Stimulated activated CD8-positive, alpha-beta memory T cell treated with anti-CD3 and anti-CD28 coated beads, Interleukin-15, amount 100 ng/mL, for 1 hour (primary cell): ENCODE measurements around the gene SS18L1.

Experiments
- DNase-seq: peaks from one replicate; pipeline ENCODE4 v3.0.0-alpha.2; 2020; ENCODE audit warnings: low read depth

Gene SS18L1

DNA sequence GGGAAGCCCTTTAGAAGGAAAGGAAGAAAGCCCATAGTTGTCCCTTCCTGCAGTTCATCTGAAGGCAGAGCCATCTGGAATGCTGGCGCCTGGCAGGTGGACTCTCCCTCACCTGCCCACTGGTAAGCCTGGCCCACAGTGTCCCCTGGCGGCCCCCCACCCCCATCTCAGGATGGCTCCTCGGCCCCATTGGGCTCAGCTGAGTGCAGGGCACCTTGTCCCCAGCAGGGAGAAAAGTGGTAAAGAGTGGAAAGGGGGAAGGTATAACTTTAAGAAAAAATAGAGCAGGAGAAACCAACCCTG lies 12.6 kb downstream of the SS18L1 start:
- DNase-seq, result no peak

DNA sequence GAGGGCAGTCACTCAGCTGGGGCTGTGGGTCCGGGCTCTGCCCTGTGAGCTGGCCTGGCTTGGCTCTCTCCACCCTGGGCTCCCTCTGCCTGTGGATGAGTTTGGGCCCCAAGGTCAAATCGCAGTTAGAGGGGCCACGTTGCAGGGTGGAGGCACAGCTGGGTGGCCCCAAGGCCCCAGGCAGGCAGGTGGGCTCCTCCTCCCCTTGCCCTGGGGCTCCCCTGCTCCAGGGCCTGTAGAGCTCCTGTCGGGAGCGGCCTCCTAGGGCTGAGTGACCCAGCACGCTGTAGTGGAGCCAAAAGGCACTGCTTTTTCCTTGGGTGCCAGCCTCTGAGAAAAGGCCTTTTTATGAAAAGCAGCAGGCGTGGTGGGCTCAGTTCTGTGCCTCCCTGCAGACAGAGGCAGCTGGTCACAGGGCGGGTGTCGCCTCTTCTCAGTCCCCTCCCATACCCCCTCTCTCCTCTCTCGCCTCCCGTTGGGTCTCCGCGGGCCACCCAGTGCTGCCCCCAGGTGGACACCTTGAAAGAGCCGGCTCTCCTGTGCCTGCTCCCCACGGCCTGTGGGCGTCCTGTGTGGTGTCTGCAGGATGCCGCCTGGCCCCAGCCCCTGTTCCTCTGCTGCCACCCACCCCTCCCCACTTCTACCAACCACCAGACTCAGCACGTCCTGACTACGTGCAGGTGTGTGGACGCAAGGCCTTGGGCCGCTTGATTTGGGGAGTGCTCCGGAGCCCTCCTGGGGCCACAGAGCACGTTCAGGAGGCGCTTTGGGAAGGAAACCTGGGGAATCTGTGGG lies 13.2 kb downstream of the SS18L1 start:
- peak; percentile 38 for DNase-seq

GRCh38 chr20:62157387-62158087 lies 14.0 kb downstream of the SS18L1 start:
- no peak for DNase-seq

DNA sequence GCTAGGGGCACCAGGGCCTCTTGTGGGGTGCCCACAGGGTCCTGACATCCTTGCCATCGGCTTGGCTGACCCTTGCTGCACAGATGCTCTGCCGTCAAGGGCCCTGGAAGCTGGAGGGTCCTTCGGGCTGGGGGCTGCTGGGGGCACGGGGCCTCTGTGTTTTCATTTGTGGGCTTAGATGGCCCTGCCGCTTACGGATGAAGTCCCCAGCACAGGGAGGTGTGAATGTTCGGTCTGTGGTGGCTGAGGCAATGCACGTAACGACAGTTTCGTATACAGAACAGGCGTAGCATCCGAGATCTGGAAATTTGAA lies 14.5 kb downstream of the SS18L1 start:
- DNase-seq, result no peak

GRCh38 chr20:62158541-62158940 lies 15.0 kb downstream of the SS18L1 start:
- no peak for DNase-seq

GRCh38 chr20:62159052-62159451 lies 15.5 kb downstream of the SS18L1 start:
- no peak for DNase-seq

DNA sequence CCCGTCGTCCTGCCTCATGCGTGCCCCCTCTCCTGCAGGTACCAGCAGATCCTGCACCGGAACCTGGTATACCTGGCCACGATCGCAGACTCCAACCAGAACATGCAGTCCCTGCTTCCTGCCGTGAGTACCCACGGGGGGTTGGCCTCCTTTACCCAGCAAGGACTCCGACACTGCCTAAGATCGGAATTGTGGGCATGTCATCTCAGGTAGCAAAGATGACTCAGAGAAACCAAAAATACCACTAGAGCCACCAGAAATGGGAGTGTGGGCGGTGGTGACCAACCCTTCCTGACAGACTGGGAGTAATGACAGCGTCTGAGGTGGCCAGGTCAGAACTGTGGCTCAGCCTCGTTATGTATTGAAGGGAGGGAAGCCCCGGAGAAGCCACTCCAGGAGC lies 16.3 kb downstream of the SS18L1 start:
- DNase-seq, result no peak

DNA sequence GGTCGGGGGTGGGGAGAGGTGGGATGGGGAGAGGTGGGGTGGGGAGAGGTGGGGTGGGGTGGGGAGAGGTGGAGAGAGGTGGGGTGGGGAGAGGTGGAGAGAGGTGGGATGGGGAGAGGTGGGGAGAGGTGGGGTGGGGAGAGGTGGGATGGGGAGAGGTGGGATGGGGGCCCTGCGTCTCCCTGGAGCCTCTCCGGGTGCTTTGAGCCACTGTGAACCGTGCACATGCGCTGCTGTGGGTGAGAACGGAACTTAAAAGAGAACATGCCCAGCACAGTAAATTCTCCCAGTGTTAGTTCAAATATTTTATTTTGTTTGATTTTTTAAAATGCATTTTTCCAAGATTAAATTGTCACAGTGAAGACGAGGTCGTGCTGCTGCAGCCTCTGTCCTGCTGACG lies 16.7 kb downstream of the SS18L1 start:
- no peak for DNase-seq

DNA sequence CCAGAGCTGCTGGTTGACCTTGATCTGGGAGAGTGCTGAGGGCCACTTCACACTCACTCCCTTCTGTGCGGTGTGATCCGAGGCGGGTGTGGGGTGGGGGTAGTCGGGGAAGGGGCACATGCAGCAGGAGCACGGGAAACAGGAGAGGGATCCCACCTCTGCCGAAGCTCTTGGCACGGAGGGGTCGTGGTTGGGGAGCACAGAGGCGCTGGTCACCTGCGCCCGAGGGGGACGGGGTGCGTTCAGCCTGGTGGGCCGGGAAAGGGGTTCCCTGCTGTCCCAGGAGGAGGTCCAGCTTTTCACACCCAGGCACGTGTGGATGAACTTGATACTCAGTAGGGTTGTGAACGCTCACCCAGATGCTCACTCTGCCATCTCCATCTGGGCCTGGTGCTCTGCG lies 17.3 kb downstream of the SS18L1 start:
- no peak for DNase-seq

DNA sequence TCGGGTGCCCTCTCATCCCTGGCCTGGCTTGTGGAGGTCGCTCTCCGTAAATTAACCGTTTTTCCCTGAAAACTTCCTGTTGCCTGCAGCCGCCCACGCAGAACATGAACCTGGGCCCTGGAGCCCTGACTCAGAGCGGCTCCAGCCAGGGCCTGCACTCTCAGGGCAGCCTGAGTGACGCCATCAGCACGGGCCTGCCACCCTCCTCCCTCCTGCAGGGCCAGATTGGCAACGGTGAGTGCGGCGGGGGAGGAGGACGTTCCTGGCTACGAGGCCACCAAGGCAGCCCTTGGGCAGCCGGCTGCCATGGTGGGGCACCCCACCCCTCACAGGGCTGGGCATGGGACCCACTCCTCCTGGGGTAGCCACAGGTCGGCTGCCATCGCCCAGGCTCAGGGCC lies 17.8 kb downstream of the SS18L1 start:
- no peak for DNase-seq

- DNase-seq, result no peak
These were observed 19.4 kb downstream of the SS18L1 start for GRCh38 chr20:62162765-62163484.

DNA sequence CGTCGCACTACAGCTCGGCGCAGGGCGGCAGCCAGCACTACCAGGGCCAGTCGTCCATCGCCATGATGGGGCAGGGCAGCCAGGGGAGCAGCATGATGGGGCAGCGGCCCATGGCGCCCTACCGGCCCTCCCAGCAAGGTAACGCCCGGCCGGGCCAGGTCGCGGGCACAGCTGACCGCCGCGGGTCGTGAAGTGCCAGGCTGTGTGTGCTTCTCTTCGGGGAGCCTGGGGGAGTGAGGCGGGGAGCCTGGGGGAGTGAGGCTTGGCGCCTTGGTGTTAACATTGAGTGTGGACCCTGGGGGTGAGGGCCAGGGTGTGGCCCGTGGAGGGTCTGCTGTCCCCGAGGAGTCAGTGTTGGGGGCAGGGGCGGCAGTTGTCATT lies 19.9 kb downstream of the SS18L1 start:
- DNase-seq, result no peak

- no peak for DNase-seq
These were observed 20.6 kb downstream of the SS18L1 start for GRCh38 chr20:62163986-62164762.

- no peak for DNase-seq
These were observed 21.6 kb downstream of the SS18L1 start for GRCh38 chr20:62164879-62165761.

DNA sequence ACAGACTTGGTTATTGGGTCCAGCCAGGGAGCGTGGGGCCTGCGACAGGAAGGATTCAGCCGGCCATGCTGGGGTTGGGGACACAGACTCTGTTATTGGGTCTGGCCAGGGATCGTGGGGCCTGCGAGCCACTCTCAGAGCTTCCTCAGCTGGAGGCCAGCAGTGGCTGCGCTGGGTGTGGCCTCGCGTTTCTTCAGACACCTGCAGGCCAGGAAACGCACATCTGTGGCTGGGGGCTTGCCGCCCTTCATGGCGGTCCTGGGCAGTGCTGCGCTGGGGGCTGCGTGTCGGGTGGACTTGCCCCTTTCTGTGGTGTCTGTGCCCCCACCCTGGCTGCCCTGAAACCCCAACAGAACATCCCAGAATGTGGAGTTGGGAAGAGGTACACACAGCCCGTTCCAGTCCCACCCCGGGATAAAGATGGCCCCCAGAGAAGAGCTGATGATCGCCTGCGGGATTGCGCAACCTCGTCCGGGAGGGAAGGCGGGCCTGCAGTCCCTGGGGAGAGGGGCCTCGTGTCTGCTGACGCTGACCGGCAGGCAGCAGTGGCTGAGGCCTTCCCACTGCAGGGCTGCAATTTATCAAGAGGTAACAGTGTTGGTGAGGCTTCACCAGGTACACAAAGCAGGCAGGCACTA lies 22.3 kb downstream of the SS18L1 start:
- no peak for DNase-seq

DNA sequence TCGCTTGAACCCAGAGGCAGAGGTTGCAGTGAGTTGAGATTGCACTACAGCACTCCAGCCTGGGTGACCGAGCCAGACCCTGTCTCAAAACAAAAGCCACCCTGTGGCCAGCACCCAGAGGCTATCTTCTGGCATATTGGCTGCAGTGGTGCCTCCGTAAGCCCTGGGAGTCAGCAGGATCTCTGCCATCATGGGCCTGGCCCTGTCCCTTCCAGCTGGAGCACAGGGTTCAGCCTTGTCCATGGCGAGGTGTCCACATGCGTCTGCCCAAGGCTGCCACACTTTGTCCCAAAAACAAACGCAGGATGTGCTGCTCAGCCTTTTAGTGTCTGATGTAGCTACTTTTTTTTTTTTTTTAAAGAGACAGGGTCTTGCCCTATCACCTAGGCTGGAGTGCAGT lies 23.9 kb downstream of the SS18L1 start:
- DNase-seq, result no peak

DNA sequence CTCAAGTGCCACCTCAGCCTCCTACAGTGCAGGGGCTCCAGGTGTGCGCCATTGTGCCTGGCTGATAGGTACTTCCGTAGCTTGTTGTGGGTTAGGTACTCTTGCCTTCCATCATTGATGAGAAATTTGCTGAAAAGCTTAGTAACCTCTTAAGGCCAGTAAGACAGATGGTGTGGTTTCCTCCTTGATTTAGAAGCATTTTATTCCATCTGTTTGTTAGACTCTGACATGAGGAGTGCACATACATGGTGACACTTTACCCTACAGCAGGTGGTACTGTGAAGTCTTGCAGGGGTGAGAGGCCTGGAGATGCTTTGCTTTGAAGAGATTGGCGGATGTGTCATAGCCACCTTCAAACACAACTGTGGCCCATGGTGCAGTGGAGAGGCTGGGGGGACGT lies 24.5 kb downstream of the SS18L1 start:
- DNase-seq, result no peak

DNA sequence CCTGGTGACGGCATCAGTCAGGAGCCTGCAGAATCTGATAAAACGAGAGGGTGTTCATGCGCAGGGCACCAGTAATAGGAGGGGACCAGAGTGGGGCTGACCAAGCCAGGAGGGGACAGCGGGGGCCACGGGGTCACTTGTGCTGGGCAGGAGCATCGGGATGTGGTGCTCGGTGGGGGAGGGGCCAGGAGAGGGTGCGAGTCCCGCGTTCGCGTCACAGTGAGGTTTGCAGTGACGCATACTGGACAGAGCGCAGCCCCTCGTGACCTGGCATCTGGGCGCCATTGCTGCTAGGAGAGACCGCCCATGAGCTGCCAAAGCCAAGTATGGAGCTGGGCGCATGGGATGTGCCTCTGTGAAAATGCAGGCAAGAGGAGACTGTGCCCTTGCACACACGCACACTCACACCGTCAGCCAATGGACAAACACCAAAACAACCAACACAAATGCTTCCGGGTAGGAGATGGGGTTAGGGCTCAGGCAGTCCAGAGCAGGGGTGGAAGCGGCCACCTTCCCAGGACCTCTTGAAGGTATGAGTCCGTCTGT lies 25.4 kb downstream of the SS18L1 start:
- no peak for DNase-seq

DNA sequence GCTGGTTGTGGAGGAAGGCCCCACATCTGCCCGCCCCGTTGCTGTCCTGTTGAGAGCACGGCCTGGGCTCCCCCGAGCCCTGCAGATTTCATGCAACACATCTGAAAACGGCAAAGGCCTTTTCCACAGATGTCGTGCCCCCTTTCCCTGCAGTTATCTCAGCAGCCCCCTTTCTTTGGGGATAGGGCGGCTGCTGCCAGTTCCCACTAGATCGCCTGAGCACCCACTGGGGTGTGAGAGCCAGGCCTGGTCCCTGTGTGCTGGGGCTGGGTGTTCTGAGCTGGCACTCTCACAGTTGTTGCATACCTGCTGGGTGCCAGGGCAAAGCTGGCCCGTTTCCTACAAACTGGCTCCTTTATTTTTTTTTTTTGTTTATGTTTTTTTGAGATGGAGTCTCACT lies 27.0 kb downstream of the SS18L1 start:
- no peak for DNase-seq

DNA sequence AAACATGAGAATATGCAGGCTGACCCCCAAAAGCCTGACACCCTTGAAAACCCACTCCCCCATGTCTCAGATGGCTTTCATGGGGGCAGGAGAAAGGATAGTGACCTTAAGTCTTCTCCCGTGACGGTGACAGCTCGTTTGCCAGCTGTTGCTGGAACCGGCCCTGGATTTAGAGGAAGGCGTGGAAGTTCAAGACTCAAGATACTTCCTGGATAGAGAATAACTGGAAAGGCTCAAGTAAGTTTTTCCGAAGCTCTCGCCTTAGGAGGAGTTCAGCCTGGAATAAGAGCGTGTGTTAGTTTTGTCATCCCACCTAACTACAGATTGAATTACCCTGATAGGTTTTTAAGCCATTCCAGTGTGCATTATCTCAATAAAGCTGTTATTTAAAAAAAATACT lies 27.7 kb downstream of the SS18L1 start:
- DNase-seq, result no peak

DNA sequence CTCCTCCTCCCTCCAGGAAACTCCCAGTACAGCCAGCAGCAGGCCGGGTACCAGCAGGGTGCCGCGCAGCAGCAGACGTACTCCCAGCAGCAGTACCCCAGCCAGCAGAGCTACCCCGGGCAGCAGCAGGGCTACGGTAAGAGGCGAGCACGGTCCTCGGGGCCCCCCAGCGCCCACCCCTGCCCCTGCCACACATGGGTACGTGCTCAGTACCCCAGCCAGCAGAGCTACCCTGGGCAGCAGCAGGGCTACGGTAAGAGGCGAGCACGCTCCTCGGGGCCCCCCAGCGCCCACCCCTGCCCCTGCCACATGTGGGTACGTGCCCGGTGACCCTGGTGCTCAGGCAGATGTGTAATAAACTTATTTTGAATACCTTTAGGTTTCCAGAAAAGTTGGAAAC lies 29.1 kb downstream of the SS18L1 start:
- DNase-seq, result no peak
